ENCODE results near the gene SHROOM3. TPM values are rescaled to one million over a fixed set of nuclear protein-coding genes. Genes with fewer than 3 reads are reported as not detected.
"Not testable (repeated sequence)": the region's sequence is repeated elsewhere in the genome, so short reads cannot be mapped to it uniquely, and the experiment has no call there.

Gene SHROOM3
- polyA plus RNA-seq, 1 donor from 2014 or later = 2.7 TPM

DNA sequence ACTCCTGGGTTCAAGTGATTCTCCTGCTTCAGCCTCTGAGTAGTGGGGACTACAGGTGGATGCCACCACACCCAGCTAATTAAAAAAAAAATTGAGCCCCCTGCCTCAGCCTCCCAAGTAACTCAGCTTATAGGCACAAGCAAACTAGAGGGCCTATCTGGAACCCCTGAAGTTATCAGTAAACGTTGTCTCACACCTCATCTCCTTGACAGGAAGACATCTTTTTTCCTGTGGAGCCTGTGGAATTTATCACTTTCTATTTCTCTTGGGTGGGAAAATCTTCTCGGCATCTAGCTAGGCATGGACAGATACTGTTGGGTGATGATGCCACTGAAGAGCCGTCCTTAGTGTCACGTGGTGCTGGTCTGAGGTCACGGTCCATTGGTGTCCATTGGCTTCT is 291.6 kb downstream of the SHROOM3 start:
- no peaks in the 10 kb centered on the region for H3K9me3 ChIP-seq (ENCODE audit: low read length)
- no peaks in the 10 kb centered on the region for H4K20me1 ChIP-seq (ENCODE audit: insufficient read depth)
- TF ChIP-seq POLR2AphosphoS5 (IDR thresholded peaks at IDR 0.05) = no peak
- no peak for TF ChIP-seq REST (IDR thresholded peaks at IDR 0.05; ENCODE audit: borderline replicate concordance)
- TF ChIP-seq MXI1 (conservative IDR thresholded peaks at IDR 0.05; ENCODE audit: poor library complexity, severe bottlenecking) = no peak
- TF ChIP-seq RAD21 (conservative IDR thresholded peaks at IDR 0.05) = no peak
- TF ChIP-seq, protein P1, sequence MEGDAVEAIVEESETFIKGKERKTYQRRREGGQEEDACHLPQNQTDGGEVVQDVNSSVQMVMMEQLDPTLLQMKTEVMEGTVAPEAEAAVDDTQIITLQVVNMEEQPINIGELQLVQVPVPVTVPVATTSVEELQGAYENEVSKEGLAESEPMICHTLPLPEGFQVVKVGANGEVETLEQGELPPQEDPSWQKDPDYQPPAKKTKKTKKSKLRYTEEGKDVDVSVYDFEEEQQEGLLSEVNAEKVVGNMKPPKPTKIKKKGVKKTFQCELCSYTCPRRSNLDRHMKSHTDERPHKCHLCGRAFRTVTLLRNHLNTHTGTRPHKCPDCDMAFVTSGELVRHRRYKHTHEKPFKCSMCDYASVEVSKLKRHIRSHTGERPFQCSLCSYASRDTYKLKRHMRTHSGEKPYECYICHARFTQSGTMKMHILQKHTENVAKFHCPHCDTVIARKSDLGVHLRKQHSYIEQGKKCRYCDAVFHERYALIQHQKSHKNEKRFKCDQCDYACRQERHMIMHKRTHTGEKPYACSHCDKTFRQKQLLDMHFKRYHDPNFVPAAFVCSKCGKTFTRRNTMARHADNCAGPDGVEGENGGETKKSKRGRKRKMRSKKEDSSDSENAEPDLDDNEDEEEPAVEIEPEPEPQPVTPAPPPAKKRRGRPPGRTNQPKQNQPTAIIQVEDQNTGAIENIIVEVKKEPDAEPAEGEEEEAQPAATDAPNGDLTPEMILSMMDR (IDR thresholded peaks at IDR 0.05; ENCODE audit: poor library complexity, severe bottlenecking) = no peak
- no peak for TF ChIP-seq TAF1 (IDR thresholded peaks at IDR 0.05; ENCODE audit: low read depth)
- no peak for TF ChIP-seq SMC3 (conservative IDR thresholded peaks at IDR 0.05; ENCODE audit: poor library complexity)
- TF ChIP-seq EZH2 (IDR thresholded peaks at IDR 0.05; ENCODE audit: borderline replicate concordance, insufficient read depth, low read length, poor library complexity, severe bottlenecking) = no peak
- no peak for TF ChIP-seq EP300 (conservative IDR thresholded peaks at IDR 0.05; ENCODE audit: poor library complexity, severe bottlenecking)
- H3F3A ChIP-seq (ENCODE audit: insufficient read depth, low read length, poor library complexity, severe bottlenecking) = no peaks in the 10 kb centered on the region
- no peak overlapping the region for H2AFZ ChIP-seq (ENCODE audit: low read depth, low read length)
- H3K4me3 ChIP-seq (ENCODE audit: low read length) = no peak overlapping the region
- no peaks in the 10 kb centered on the region for H3K27me3 ChIP-seq (ENCODE audit: insufficient read depth, low read depth, low read length)
- H3K4me2 ChIP-seq (ENCODE audit: low read length) = no peak overlapping the region
- H3K9me2 ChIP-seq (ENCODE audit: insufficient read depth, low read length) = no peaks in the 10 kb centered on the region
- no peaks in the 10 kb centered on the region for H3K36me3 ChIP-seq (ENCODE audit: insufficient read depth, low read length)
- H3K27ac ChIP-seq (ENCODE audit: low read length) = no peak overlapping the region
- peaks cover 26% of the 10 kb centered on the region for H3K79me2 ChIP-seq (replicated peaks; ENCODE audit: insufficient read depth, low read length)
- no peak overlapping the region for H3K9ac ChIP-seq (ENCODE audit: low read length)

- H3K4me2 ChIP-seq (ENCODE audit: low read length); H4K20me1 ChIP-seq (ENCODE audit: insufficient read depth); H3K9me2 ChIP-seq (ENCODE audit: insufficient read depth, low read length): not testable (repeated sequence)
Measured at GRCh38 chr4:76727934-76728333, 292.9 kb downstream of the SHROOM3 start.

DNA sequence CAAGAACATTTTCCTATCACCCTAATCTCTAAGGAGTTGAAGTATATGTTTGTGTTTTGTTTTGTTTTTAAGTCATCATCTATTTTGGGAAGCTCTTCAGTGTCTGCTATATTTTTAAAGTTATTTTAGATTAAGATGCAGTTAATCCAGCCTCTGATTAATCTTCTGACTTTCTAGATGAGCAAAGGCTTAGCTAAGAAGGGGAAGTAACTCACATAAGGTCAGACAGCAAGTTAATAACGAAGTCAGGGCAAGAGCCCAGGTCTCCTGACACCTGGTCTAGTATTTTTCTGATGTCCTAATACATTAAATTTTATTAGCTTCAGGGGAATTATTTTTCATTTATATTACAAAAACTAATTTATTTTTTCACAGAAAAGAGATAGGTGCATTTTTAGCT is 294.4 kb downstream of the SHROOM3 start:
- Histone ChIP-seq H3K4me2 (ENCODE audit: low read length) (no peak overlapping the region), H3K4me3 (ENCODE audit: low read length) (no peak overlapping the region), H2AFZ (ENCODE audit: low read depth, low read length) (no peak overlapping the region), H3K9ac (ENCODE audit: low read length) (no peak overlapping the region), H3K27ac (ENCODE audit: low read length) (no peak overlapping the region), H4K20me1 (ENCODE audit: insufficient read depth) (no peaks in the 10 kb centered on the region), H3K79me2 (replicated peaks; ENCODE audit: insufficient read depth, low read length) (peaks cover 12% of the 10 kb centered on the region), H3K9me2 (ENCODE audit: insufficient read depth, low read length) (no peaks in the 10 kb centered on the region), H3K27me3 (ENCODE audit: insufficient read depth, low read depth, low read length) (no peaks in the 10 kb centered on the region), H3K36me3 (ENCODE audit: insufficient read depth, low read length) (no peaks in the 10 kb centered on the region), H3F3A (ENCODE audit: insufficient read depth, low read length, poor library complexity, severe bottlenecking) (no peaks in the 10 kb centered on the region), H3K9me3 (ENCODE audit: low read length) (no peaks in the 10 kb centered on the region)
- TF ChIP-seq, protein P1 (IDR thresholded peaks at IDR 0.05; ENCODE audit: poor library complexity, severe bottlenecking) = no peak
- no peak for TF ChIP-seq MXI1 (conservative IDR thresholded peaks at IDR 0.05; ENCODE audit: poor library complexity, severe bottlenecking)

More at GRCh38 chr4:76727934-76728333, 292.9 kb downstream of the SHROOM3 start:
- H3K27me3 ChIP-seq (ENCODE audit: insufficient read depth, low read depth, low read length); H3F3A ChIP-seq (ENCODE audit: insufficient read depth, low read length, poor library complexity, severe bottlenecking); H3K9ac ChIP-seq (ENCODE audit: low read length); H3K9me3 ChIP-seq (ENCODE audit: low read length); H2AFZ ChIP-seq (ENCODE audit: low read depth, low read length); H3K27ac ChIP-seq (ENCODE audit: low read length); H3K36me3 ChIP-seq (ENCODE audit: insufficient read depth, low read length); H3K4me3 ChIP-seq (ENCODE audit: low read length): not testable (repeated sequence)
- peaks cover 17% of the 10 kb centered on the region for H3K79me2 ChIP-seq (replicated peaks; ENCODE audit: insufficient read depth, low read length)

Measured in neural cell (in vitro differentiated cells).